ENCODE results near the gene KRT1. TPM values are rescaled to one million over a fixed set of nuclear protein-coding genes. Genes with fewer than 3 reads are reported as not detected.

Gene KRT1
- total RNA-seq, 3 donors from 2014 or later = not detected

- DNase-seq (ENCODE audit: low spot score in 2 of 2) = no peak
- intact Hi-C loops (cut with DNase I; ENCODE audit: low total_unique reads) = no loop called here
- no peaks in the 10 kb centered on the region for H3K27me3 ChIP-seq
- H3K36me3 ChIP-seq = no peaks in the 10 kb centered on the region
- H3K4me1 ChIP-seq = no peaks in the 10 kb centered on the region
- no peak overlapping the region for H3K4me3 ChIP-seq
- no peak overlapping the region for H3K27ac ChIP-seq
- no peaks in the 10 kb centered on the region for H3K9me3 ChIP-seq
- TF ChIP-seq POLR2AphosphoS5 (IDR thresholded peaks at IDR 0.05) (no peak), CTCF (IDR thresholded peaks at IDR 0.05) (no peak), POLR2A (IDR thresholded peaks at IDR 0.05) (no peak)
Observed at GRCh38 chr12:52666471-52666870, 13.7 kb downstream of the KRT1 start.

GRCh38 chr12:52663420-52663819 is 16.8 kb downstream of the KRT1 start:
- Histone ChIP-seq H3K27me3 (peaks cover 0 to 4% of the 10 kb centered on the region in 2 donors), H3K36me3 (no peaks in the 10 kb centered on the region), H3K4me1 (no peaks in the 10 kb centered on the region), H3K9me3 (no peaks in the 10 kb centered on the region), H3K4me3 (no peak overlapping the region), H3K27ac (no peak overlapping the region)
- TF ChIP-seq POLR2A (IDR thresholded peaks at IDR 0.05) (no peak), POLR2AphosphoS5 (IDR thresholded peaks at IDR 0.05) (no peak), CTCF (IDR thresholded peaks at IDR 0.05) (no peak)
- intact Hi-C loops (cut with DNase I; ENCODE audit: low total_unique reads) = no loop called here
- DNase-seq (ENCODE audit: low spot score in 2 of 2) = no peak

GRCh38 chr12:52662918-52663229 is 17.3 kb downstream of the KRT1 start:
- no peak for DNase-seq (ENCODE audit: low spot score in 2 of 2)
- TF ChIP-seq POLR2A (IDR thresholded peaks at IDR 0.05) (no peak), POLR2AphosphoS5 (IDR thresholded peaks at IDR 0.05) (no peak), CTCF (IDR thresholded peaks at IDR 0.05) (no peak)
- Histone ChIP-seq H3K9me3 (no peaks in the 10 kb centered on the region), H3K27me3 (peaks cover 0 to 4% of the 10 kb centered on the region in 2 donors), H3K4me1 (no peaks in the 10 kb centered on the region), H3K4me3 (no peak overlapping the region), H3K27ac (no peak overlapping the region), H3K36me3 (no peaks in the 10 kb centered on the region)
- intact Hi-C loops (cut with DNase I; ENCODE audit: low total_unique reads) = loop anchor here (1.0 kb wide), 1 partner anchor 24 kb away; no protein-coding TSS in a partner anchor

GRCh38 chr12:52662093-52662917 is 17.9 kb downstream of the KRT1 start:
- H3K4me1 ChIP-seq = no peaks in the 10 kb centered on the region
- TF ChIP-seq POLR2A (IDR thresholded peaks at IDR 0.05) (no peak), POLR2AphosphoS5 (IDR thresholded peaks at IDR 0.05) (no peak), CTCF (IDR thresholded peaks at IDR 0.05) (no peak)
- peaks cover 0 to 4% of the 10 kb centered on the region in 2 donors for H3K27me3 ChIP-seq
- intact Hi-C loops (cut with DNase I; ENCODE audit: low total_unique reads) = loop anchor here (1.0 kb wide), 1 partner anchor 25 kb away; no protein-coding TSS in a partner anchor
- H3K9me3 ChIP-seq = no peaks in the 10 kb centered on the region
- H3K36me3 ChIP-seq = no peaks in the 10 kb centered on the region
- no peak overlapping the region for H3K4me3 ChIP-seq
- H3K27ac ChIP-seq = no peak overlapping the region
- no peak for DNase-seq (ENCODE audit: low spot score in 2 of 2)

GRCh38 chr12:52661668-52662067 is 18.5 kb downstream of the KRT1 start:
- no peaks in the 10 kb centered on the region for H3K9me3 ChIP-seq
- H3K27ac ChIP-seq = no peak overlapping the region
- no peak for DNase-seq (ENCODE audit: low spot score in 2 of 2)
- no peak overlapping the region for H3K4me3 ChIP-seq
- TF ChIP-seq POLR2A (IDR thresholded peaks at IDR 0.05) = no peak
- TF ChIP-seq POLR2AphosphoS5 (IDR thresholded peaks at IDR 0.05) = no peak
- no peak for TF ChIP-seq CTCF (IDR thresholded peaks at IDR 0.05)
- intact Hi-C loops (cut with DNase I; ENCODE audit: low total_unique reads) = loop anchor here (1.0 kb wide), 1 partner anchor 26 kb away; no protein-coding TSS in a partner anchor
- H3K36me3 ChIP-seq = no peaks in the 10 kb centered on the region
- no peaks in the 10 kb centered on the region for H3K4me1 ChIP-seq
- H3K27me3 ChIP-seq = peaks cover 0 to 4% of the 10 kb centered on the region in 2 donors
